ENCODE data around the gene PTPRD.

The PTPRD gene

GRCh38 chr9:9783711-9784110 is 829.1 kb downstream of the PTPRD start:
- no peaks in the 10 kb centered on the region for H3K36me3 Mint-ChIP-seq
- no peak overlapping the region for H3K27ac Mint-ChIP-seq
- no peaks in the 10 kb centered on the region for H3K4me1 Mint-ChIP-seq (ENCODE audit: low read depth)
- H3K4me3 Mint-ChIP-seq = no peak overlapping the region
- peaks cover 4% of the 10 kb centered on the region for H3K9me3 Mint-ChIP-seq (ENCODE audit: low read depth)
- H3K27me3 Mint-ChIP-seq = no peaks in the 10 kb centered on the region

DNA sequence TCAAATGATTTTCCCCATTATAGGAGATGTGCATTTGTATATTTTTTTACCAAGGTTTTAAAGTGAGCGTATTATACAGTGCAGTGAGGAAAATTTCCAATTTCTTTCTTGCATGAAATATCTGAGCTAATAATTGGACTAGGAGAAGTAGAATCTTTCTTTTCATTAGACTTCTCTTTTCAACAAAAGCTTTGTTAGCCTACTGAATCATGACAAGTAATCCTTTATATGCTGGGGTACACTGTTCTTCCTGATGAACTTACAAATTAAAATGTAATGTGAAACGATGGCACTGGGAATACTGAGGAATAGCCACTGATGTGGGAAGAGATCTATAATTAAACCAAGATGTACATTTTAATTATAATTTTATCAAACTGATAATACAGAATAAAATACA is 829.6 kb downstream of the PTPRD start:
- H3K27ac Mint-ChIP-seq = no peak overlapping the region
- H3K36me3 Mint-ChIP-seq = no peaks in the 10 kb centered on the region
- H3K4me3 Mint-ChIP-seq = no peak overlapping the region
- H3K27me3 Mint-ChIP-seq = no peaks in the 10 kb centered on the region
- no peaks in the 10 kb centered on the region for H3K4me1 Mint-ChIP-seq (ENCODE audit: low read depth)
- H3K9me3 Mint-ChIP-seq (ENCODE audit: low read depth) = peaks cover 4% of the 10 kb centered on the region

- no peaks in the 10 kb centered on the region for H3K27me3 Mint-ChIP-seq
- no peak overlapping the region for H3K27ac Mint-ChIP-seq
- no peaks in the 10 kb centered on the region for H3K4me1 Mint-ChIP-seq (ENCODE audit: low read depth)
- peaks cover 4% of the 10 kb centered on the region for H3K9me3 Mint-ChIP-seq (ENCODE audit: low read depth)
- no peak overlapping the region for H3K4me3 Mint-ChIP-seq
- no peaks in the 10 kb centered on the region for H3K36me3 Mint-ChIP-seq
Observed at GRCh38 chr9:9778293-9778692, 834.5 kb downstream of the PTPRD start.

GRCh38 chr9:9774471-9774870 is 838.3 kb downstream of the PTPRD start:
- Mint-ChIP-seq H3K27me3 (no peaks in the 10 kb centered on the region), H3K27ac (no peak overlapping the region), H3K36me3 (no peaks in the 10 kb centered on the region), H3K4me1 (ENCODE audit: low read depth) (no peaks in the 10 kb centered on the region), H3K4me3 (no peak overlapping the region), H3K9me3 (ENCODE audit: low read depth) (no peaks in the 10 kb centered on the region)

GRCh38 chr9:9771314-9771713 is 841.5 kb downstream of the PTPRD start:
- H3K4me1 Mint-ChIP-seq (ENCODE audit: low read depth) = no peaks in the 10 kb centered on the region

DNA sequence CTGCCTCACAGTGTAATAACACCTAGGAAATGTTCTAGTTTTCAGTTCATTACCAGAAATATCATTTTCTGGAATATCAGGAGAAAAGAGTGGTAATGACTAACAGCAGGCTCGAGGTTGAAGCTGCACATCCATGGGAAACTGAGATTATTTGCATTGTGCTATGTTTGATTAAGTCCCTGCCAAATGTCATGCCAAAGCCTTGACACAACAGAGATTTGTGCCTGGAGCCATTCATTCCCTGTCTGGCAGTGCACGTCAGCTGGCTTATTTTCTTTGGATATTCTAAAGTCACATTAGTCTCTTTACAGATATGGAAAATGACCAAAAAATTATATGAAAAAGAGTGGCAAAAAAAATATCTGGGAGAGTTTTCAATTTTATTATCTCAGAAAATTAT is 848.0 kb downstream of the PTPRD start:
- Mint-ChIP-seq H3K4me1 (ENCODE audit: low read depth) (no peaks in the 10 kb centered on the region), H3K36me3 (no peaks in the 10 kb centered on the region), H3K9me3 (ENCODE audit: low read depth) (peaks cover 12% of the 10 kb centered on the region), H3K27me3 (no peaks in the 10 kb centered on the region), H3K27ac (no peak overlapping the region), H3K4me3 (no peak overlapping the region)

More at GRCh38 chr9:9771314-9771713, 841.5 kb downstream of the PTPRD start:
- no peaks in the 10 kb centered on the region for H3K9me3 Mint-ChIP-seq (ENCODE audit: low read depth)
- H3K27me3 Mint-ChIP-seq = no peaks in the 10 kb centered on the region
- H3K27ac Mint-ChIP-seq = no peak overlapping the region
- no peak overlapping the region for H3K4me3 Mint-ChIP-seq
- H3K36me3 Mint-ChIP-seq = no peaks in the 10 kb centered on the region

- H3K4me3 Mint-ChIP-seq = no peak overlapping the region
- H3K27ac Mint-ChIP-seq = no peak overlapping the region
- no peaks in the 10 kb centered on the region for H3K36me3 Mint-ChIP-seq
- H3K4me1 Mint-ChIP-seq (ENCODE audit: low read depth) = no peaks in the 10 kb centered on the region
- H3K9me3 Mint-ChIP-seq (ENCODE audit: low read depth) = peaks cover 3% of the 10 kb centered on the region
- H3K27me3 Mint-ChIP-seq = no peaks in the 10 kb centered on the region
Observed at GRCh38 chr9:9754186-9754585, 858.6 kb downstream of the PTPRD start.

DNA sequence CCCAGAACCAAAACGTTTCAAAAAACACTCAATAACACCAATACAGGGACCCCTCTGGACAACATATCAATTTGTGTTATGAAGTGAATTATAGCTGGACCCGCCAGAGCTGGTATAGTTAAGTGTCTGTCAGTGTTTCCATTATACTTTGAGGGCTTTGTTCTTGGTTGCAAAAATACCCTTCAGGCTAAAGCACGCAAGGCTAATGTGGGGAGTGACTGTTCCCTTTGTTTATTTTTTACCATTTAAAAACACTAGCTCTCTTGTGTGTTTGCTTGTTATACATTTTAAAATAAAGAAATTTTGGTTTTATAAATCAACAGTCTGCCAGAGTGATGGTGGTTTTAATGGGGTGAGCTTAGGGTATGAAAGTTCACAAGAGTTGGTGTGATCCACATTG is 859.5 kb downstream of the PTPRD start:
- no peaks in the 10 kb centered on the region for H3K27me3 Mint-ChIP-seq
- H3K4me1 Mint-ChIP-seq (ENCODE audit: low read depth) = no peaks in the 10 kb centered on the region
- no peaks in the 10 kb centered on the region for H3K36me3 Mint-ChIP-seq
- H3K9me3 Mint-ChIP-seq (ENCODE audit: low read depth) = peaks cover 3% of the 10 kb centered on the region
- H3K4me3 Mint-ChIP-seq = no peak overlapping the region
- H3K27ac Mint-ChIP-seq = no peak overlapping the region

DNA sequence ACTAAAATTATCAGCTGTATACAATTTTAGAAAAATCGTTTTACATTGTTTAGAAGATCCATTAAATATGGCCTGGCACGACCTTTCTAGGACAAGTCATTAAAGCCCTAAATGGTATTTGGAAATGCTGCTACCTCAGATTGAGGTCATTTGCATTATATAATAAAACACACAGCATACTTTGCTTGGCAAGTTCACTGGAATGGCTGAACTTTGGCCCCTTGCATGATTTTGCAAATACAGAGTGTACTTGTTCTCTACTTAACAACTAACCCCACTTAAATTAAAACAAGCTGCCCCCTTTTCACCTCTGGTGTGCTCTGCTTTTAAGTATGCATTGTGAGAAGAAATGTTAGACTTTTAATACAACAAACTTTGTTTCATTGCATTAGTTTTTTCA is 860.1 kb downstream of the PTPRD start:
- Mint-ChIP-seq H3K27me3 (no peaks in the 10 kb centered on the region), H3K36me3 (no peaks in the 10 kb centered on the region), H3K4me3 (no peak overlapping the region), H3K4me1 (ENCODE audit: low read depth) (no peaks in the 10 kb centered on the region), H3K27ac (no peak overlapping the region), H3K9me3 (ENCODE audit: low read depth) (peaks cover 3% of the 10 kb centered on the region)

DNA sequence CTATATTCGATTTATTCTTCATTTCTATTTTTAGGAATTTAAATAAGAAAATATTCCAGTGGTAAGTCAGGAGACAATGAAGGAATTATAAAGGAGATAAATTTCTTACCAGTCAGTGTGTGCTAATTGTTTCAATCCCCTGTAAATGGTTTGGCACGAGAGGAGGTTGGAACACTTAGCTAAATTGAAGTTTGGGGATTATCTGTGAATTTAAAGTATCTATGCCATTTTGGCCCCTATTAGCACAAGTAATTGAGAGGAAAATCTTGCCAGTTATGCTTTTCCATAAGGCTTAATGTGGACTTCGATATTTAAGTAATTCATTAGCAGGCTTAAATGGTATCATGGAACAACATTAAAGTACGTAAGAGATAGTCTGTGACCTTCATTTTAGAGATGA is 860.8 kb downstream of the PTPRD start:
- no peaks in the 10 kb centered on the region for H3K4me1 Mint-ChIP-seq (ENCODE audit: low read depth)
- H3K36me3 Mint-ChIP-seq = no peaks in the 10 kb centered on the region
- no peak overlapping the region for H3K27ac Mint-ChIP-seq
- H3K4me3 Mint-ChIP-seq = no peak overlapping the region
- H3K27me3 Mint-ChIP-seq = no peaks in the 10 kb centered on the region
- H3K9me3 Mint-ChIP-seq (ENCODE audit: low read depth) = peaks cover 3% of the 10 kb centered on the region

DNA sequence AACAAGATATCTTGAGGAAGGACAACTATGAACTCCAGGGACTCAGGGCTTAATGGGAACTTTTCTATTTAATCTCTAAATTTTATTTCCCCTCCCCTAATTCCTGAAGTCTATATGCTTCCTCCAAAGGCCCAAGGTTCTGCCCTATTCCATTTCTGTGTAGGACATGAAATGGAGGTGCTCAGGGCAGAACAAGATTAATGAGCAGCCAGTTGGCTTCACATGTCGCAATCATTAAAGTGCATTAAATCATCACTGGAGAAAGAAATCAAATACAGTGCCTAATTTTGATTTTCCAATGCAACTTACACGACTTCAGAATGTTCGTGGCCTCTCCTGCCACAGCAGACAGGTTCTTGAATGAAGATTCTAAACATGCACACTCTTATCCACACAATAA is 862.1 kb downstream of the PTPRD start:
- no peaks in the 10 kb centered on the region for H3K36me3 Mint-ChIP-seq
- H3K9me3 Mint-ChIP-seq (ENCODE audit: low read depth) = peaks cover 3% of the 10 kb centered on the region
- no peak overlapping the region for H3K4me3 Mint-ChIP-seq
- no peaks in the 10 kb centered on the region for H3K27me3 Mint-ChIP-seq
- no peaks in the 10 kb centered on the region for H3K4me1 Mint-ChIP-seq (ENCODE audit: low read depth)
- H3K27ac Mint-ChIP-seq = no peak overlapping the region

DNA sequence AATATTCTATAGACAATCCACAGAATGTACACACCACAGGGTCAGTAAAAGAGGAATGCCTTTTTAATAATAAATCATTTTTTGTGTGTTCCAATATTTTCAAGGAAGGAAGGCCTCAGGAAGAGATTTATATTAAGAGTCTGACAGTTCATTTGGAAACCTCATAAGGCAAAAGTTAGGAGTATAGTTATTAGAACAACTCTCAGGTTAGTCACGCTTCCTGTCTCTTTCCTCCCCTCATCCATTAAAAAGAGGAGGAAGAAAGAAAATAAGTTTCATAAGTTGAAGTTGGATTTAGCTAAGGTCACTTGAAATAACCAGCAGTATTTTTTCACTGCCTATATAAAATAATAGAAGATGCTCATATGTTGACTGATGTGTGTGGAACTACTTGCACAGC is 863.2 kb downstream of the PTPRD start:
- Mint-ChIP-seq H3K9me3 (ENCODE audit: low read depth) (peaks cover 3% of the 10 kb centered on the region), H3K27ac (no peak overlapping the region), H3K27me3 (no peaks in the 10 kb centered on the region), H3K4me3 (no peak overlapping the region), H3K4me1 (ENCODE audit: low read depth) (no peaks in the 10 kb centered on the region), H3K36me3 (no peaks in the 10 kb centered on the region)

GRCh38 chr9:9747787-9748186 is 865.0 kb downstream of the PTPRD start:
- Mint-ChIP-seq H3K4me3 (no peak overlapping the region), H3K9me3 (ENCODE audit: low read depth) (peaks cover 7% of the 10 kb centered on the region), H3K27me3 (no peaks in the 10 kb centered on the region), H3K27ac (no peak overlapping the region), H3K36me3 (no peaks in the 10 kb centered on the region), H3K4me1 (ENCODE audit: low read depth) (no peaks in the 10 kb centered on the region)

GRCh38 chr9:9746826-9747225 is 866.0 kb downstream of the PTPRD start:
- Mint-ChIP-seq H3K9me3 (ENCODE audit: low read depth) (peaks cover 7% of the 10 kb centered on the region), H3K4me3 (no peak overlapping the region), H3K27me3 (no peaks in the 10 kb centered on the region), H3K27ac (no peak overlapping the region), H3K36me3 (no peaks in the 10 kb centered on the region), H3K4me1 (ENCODE audit: low read depth) (no peaks in the 10 kb centered on the region)

DNA sequence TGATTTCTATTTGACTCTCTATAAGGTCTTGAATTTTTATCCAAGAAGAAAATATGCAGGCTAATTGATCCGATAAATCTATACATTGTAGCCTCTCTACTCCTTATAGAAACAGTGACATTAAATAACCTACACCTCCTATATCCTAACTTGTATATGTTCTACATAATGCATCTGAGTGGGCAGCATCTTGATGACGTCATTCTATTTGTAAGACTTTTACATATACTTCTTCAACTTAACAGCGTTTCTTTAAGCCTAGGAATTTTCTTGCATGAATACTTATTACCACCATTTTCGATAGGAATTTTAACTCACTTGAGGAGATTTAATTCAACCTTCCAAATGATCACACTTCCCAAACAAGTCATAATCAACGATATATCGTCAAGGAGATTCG is 869.0 kb downstream of the PTPRD start:
- Mint-ChIP-seq H3K36me3 (no peaks in the 10 kb centered on the region), H3K4me1 (ENCODE audit: low read depth) (no peaks in the 10 kb centered on the region), H3K4me3 (no peak overlapping the region), H3K27me3 (no peaks in the 10 kb centered on the region), H3K9me3 (ENCODE audit: low read depth) (peaks cover 13% of the 10 kb centered on the region), H3K27ac (no peak overlapping the region)

DNA sequence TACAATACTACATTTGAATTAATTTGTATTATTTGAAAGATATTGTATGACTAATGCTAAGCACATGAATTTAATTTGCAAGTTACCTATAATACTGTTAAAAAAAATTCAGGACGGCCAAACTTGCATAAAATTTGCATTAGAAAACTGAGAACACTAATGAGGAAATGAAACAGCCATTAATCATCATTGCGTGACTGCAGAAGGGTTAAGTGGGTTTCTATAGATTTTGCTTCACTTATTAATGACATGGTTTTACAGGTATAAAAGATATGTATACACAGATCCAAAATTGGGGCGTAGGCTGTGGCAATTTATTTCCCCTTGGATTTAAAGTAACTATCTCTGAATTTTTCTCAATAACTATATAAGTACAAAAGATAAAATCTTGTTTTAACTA is 882.6 kb downstream of the PTPRD start:
- H3K27ac Mint-ChIP-seq = no peak overlapping the region
- no peak overlapping the region for H3K4me3 Mint-ChIP-seq
- no peaks in the 10 kb centered on the region for H3K4me1 Mint-ChIP-seq (ENCODE audit: low read depth)
- no peaks in the 10 kb centered on the region for H3K27me3 Mint-ChIP-seq
- H3K36me3 Mint-ChIP-seq = no peaks in the 10 kb centered on the region
- no peaks in the 10 kb centered on the region for H3K9me3 Mint-ChIP-seq (ENCODE audit: low read depth)

DNA sequence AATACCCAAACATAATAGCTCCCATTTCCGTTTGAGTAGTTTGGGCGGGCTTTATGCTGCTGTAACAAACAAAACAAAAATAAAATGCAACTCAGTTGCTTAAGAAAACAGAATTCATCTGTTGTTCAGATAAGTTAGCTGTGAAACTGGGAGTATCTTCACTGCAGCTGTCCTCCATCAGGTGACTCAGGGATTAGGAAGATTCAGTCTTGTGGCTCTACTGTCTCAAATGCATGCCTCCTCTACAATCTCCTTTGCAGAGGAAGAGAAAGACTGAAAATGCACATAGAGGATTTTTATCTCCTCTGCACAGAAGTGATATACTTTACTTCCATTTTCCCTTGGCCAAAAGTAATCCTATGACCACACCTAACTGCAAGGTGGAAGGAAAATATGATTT is 883.7 kb downstream of the PTPRD start:
- Mint-ChIP-seq H3K27ac (no peak overlapping the region), H3K4me3 (no peak overlapping the region), H3K9me3 (ENCODE audit: low read depth) (no peaks in the 10 kb centered on the region), H3K27me3 (no peaks in the 10 kb centered on the region), H3K4me1 (ENCODE audit: low read depth) (no peaks in the 10 kb centered on the region), H3K36me3 (no peaks in the 10 kb centered on the region)

Measured in activated naive CD8-positive, alpha-beta T cell (primary cell).